ENCODE results near the gene MAP4. TPM values are rescaled to one million over a fixed set of nuclear protein-coding genes. Genes with fewer than 3 reads are reported as not detected.

Gene MAP4
- total and polyA plus RNA-seq, 10 donors: 22.3 to 163 (median 100) TPM

DNA sequence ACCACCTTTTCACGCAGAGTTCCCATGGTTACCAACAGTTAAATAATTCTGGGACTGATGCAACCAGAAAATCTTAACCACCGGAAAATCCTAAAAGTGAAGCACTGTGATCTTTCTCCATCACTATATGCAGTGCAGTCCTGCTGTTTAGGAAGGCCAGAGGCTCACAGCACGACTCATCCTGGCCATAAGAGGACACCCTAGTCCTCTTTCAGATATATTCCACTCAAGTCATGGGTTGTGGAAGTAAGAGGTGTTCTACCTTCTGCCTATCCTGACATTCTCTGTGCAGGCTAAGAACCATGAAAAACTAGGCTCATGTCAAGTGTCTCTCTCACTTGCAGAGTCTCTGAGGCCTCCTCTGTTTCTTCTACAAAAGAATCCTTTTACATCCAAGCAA lies 146.1 kb downstream of the MAP4 start:
- Histone ChIP-seq H3K4me3 (no peak overlapping the region), H3K4me1 (no peaks in the 10 kb centered on the region), H3K27me3 (replicated peaks in 1 of 7) (no peaks in the 10 kb centered on the region), H3K9me3 (no peaks in the 10 kb centered on the region), H3K27ac (no peak overlapping the region), H3K36me3 (peaks cover 0 to 100% (median 85%) of the 10 kb centered on the region in 6 donors)
- 90 to 99% (median 97%) methylated on average over 3 of the region's 3 CpGs for WGBS, 5 donors
- TF ChIP-seq POLR2A (IDR thresholded peaks at IDR 0.05) (no peak), POLR2AphosphoS5 (IDR thresholded peaks at IDR 0.05) (no peak)
- TF ChIP-seq, protein P1, sequence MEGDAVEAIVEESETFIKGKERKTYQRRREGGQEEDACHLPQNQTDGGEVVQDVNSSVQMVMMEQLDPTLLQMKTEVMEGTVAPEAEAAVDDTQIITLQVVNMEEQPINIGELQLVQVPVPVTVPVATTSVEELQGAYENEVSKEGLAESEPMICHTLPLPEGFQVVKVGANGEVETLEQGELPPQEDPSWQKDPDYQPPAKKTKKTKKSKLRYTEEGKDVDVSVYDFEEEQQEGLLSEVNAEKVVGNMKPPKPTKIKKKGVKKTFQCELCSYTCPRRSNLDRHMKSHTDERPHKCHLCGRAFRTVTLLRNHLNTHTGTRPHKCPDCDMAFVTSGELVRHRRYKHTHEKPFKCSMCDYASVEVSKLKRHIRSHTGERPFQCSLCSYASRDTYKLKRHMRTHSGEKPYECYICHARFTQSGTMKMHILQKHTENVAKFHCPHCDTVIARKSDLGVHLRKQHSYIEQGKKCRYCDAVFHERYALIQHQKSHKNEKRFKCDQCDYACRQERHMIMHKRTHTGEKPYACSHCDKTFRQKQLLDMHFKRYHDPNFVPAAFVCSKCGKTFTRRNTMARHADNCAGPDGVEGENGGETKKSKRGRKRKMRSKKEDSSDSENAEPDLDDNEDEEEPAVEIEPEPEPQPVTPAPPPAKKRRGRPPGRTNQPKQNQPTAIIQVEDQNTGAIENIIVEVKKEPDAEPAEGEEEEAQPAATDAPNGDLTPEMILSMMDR (IDR thresholded peaks at IDR 0.05 in 8 of 11, conservative IDR thresholded peaks at IDR 0.05 in 3 of 11): no peak
- no peak for DNase-seq
- intact Hi-C loops (cut with DNase I; ENCODE audit: low total_unique reads): no loop called here

- Histone ChIP-seq H3K4me1 (no peaks in the 10 kb centered on the region), H3K4me3 (no peak overlapping the region), H3K27me3 (replicated peaks in 1 of 7) (no peaks in the 10 kb centered on the region), H3K36me3 (peaks cover 0 to 100% (median 85%) of the 10 kb centered on the region in 6 donors), H3K27ac (no peak overlapping the region), H3K9me3 (no peaks in the 10 kb centered on the region)
- TF ChIP-seq POLR2A (IDR thresholded peaks at IDR 0.05): no peak
- TF ChIP-seq, protein P1 (IDR thresholded peaks at IDR 0.05 in 8 of 11, conservative IDR thresholded peaks at IDR 0.05 in 3 of 11): no peak
- TF ChIP-seq POLR2AphosphoS5 (IDR thresholded peaks at IDR 0.05): no peak
- DNase-seq: no peak
- WGBS, 5 donors: 86 to 100% (median 95%) methylated on average over 2 of the region's 2 CpGs
- intact Hi-C loops (cut with DNase I; ENCODE audit: low total_unique reads): no loop called here
Observed at GRCh38 chr3:47868306-47868705, 147.9 kb downstream of the MAP4 start.

DNA sequence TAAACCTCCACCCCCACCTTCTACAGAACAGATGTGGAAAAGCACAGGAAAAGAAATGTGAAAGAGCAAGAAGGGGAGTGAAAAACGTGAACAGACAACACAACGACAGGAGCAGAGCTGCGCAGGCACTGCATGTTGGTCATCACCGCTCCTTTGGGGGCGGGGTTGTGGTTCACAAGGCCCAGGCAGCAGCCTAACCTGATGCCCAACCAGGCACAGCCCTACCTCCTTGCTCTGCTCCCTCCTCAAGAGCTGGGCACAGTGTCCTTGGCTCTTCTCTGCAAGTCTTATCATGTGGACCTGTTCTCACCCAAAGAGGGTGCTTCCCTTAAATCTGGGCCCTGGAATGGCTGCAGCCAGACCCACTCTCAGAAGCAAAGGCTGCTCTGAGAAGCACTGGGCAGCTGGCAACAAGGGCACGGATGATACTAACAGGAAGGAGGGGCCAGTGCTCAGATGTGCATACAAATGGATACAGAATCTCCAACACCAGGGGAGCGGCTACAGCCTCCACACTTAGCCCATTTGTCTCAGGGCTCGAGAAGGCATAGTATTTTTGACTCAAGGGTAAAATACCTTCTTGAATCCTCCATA lies 148.7 kb downstream of the MAP4 start:
- H3K36me3 ChIP-seq: peaks cover 0 to 100% (median 85%) of the 10 kb centered on the region in 6 donors
- WGBS, 5 donors: 88 to 96% (median 93%) methylated on average over 7 to 8 of the region's 8 CpGs
- H3K4me3 ChIP-seq: no peak overlapping the region
- no peaks in the 10 kb centered on the region for H3K9me3 ChIP-seq
- TF ChIP-seq, protein P1 (IDR thresholded peaks at IDR 0.05 in 8 of 11, conservative IDR thresholded peaks at IDR 0.05 in 3 of 11): no peak
- TF ChIP-seq POLR2A (IDR thresholded peaks at IDR 0.05) (no peak), POLR2AphosphoS5 (IDR thresholded peaks at IDR 0.05) (no peak)
- no peaks in the 10 kb centered on the region for H3K27me3 ChIP-seq (replicated peaks in 1 of 7)
- intact Hi-C loops (cut with DNase I; ENCODE audit: low total_unique reads): no loop called here
- DNase-seq: peak; percentile 40
- H3K27ac ChIP-seq: no peak overlapping the region
- no peaks in the 10 kb centered on the region for H3K4me1 ChIP-seq

DNA sequence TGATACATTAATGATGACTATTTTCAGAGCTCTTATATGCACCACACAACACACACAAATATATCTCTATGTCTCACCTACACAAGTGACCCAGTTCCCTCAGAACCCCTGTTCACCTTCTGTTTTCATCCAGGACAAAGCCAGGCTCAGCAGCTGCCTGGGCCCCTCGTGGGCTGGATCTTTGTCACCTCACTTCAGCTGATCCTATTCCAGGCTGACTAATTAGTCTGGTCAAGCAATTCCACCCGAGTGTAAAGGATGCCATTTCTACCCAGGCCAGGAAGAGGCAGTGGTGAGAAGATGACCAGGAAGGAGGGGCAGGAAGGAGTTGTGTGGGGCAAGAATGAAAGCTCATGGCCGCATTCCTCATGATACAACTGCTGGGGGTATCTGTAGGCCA lies 151.0 kb downstream of the MAP4 start:
- H3K27me3 ChIP-seq (replicated peaks in 1 of 7): no peaks in the 10 kb centered on the region
- intact Hi-C loops (cut with DNase I; ENCODE audit: low total_unique reads): no loop called here
- no peak for DNase-seq
- H3K4me1 ChIP-seq: no peaks in the 10 kb centered on the region
- peaks cover 0 to 98% (median 67%) of the 10 kb centered on the region in 6 donors for H3K36me3 ChIP-seq
- TF ChIP-seq, protein P1 (IDR thresholded peaks at IDR 0.05 in 8 of 11, conservative IDR thresholded peaks at IDR 0.05 in 3 of 11): no peak
- TF ChIP-seq POLR2AphosphoS5 (IDR thresholded peaks at IDR 0.05) (no peak), POLR2A (IDR thresholded peaks at IDR 0.05) (no peak)
- H3K9me3 ChIP-seq: no peaks in the 10 kb centered on the region
- no peak overlapping the region for H3K4me3 ChIP-seq
- WGBS, 5 donors: 46 to 72% (median 70%) methylated on average over 3 of the region's 3 CpGs
- no peak overlapping the region for H3K27ac ChIP-seq
